C4-2B (cell line): ENCODE data around the gene ST8SIA1.

Experiments
- CTCF ChIP-seq: fragments of 450-650 bp; conservative IDR thresholded peaks from 2 replicates; pipeline ENCODE4 v1.5.1; 2017; ENCODE audit warnings: mild to moderate bottlenecking
- ZFX ChIP-seq: fragments of 450-650 bp; IDR thresholded peaks from 2 replicates; pipeline ENCODE4 v1.6.1; 2017

- no peak for TF ChIP-seq CTCF
- TF ChIP-seq ZFX: no peak
Measured at GRCh38 chr12:22310709-22311108, 23.8 kb downstream of the ST8SIA1 start.
